ENCODE data around the gene SNX27. TPM values are rescaled to one million over a fixed set of nuclear protein-coding genes. Genes with fewer than 3 reads are reported as not detected.
"Not testable (repeated sequence)": the region's sequence is repeated elsewhere in the genome, so short reads cannot be mapped to it uniquely, and the experiment has no call there.

The SNX27 gene
- total RNA-seq, 4 donors from 2014 or later: 21.9 to 34.3 (median 26.5) TPM

DNA sequence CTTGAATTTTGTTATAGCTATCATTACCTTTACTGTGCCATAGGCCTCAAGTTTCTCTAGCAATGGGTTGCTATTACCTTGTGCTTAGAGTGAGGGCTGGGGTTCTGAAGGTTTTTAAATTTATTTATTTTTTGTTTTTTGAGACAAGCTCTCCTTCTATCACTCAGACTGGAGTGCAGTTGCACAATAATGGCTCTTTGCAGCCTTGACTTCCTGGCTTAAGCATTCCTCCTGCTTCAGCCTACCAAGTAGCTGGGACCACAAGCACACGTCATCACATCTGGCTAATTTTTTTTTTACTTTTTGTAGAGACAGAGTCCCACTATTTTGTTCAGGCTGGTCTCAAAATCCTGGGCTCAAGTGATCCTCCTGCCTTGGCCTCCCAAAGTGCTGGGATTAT is 41.5 kb downstream of the SNX27 start:
- intact Hi-C loops (cut with DNase I; ENCODE audit: low total_unique reads): no loop called here
- WGBS, 2 donors: 65 to 80% methylated on average over 1 of the region's 1 CpG
- TF ChIP-seq, protein P1, sequence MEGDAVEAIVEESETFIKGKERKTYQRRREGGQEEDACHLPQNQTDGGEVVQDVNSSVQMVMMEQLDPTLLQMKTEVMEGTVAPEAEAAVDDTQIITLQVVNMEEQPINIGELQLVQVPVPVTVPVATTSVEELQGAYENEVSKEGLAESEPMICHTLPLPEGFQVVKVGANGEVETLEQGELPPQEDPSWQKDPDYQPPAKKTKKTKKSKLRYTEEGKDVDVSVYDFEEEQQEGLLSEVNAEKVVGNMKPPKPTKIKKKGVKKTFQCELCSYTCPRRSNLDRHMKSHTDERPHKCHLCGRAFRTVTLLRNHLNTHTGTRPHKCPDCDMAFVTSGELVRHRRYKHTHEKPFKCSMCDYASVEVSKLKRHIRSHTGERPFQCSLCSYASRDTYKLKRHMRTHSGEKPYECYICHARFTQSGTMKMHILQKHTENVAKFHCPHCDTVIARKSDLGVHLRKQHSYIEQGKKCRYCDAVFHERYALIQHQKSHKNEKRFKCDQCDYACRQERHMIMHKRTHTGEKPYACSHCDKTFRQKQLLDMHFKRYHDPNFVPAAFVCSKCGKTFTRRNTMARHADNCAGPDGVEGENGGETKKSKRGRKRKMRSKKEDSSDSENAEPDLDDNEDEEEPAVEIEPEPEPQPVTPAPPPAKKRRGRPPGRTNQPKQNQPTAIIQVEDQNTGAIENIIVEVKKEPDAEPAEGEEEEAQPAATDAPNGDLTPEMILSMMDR (IDR thresholded peaks at IDR 0.05): no peak
- TF ChIP-seq POLR2A (IDR thresholded peaks at IDR 0.05): no peak
- H3K4me3 ChIP-seq (ENCODE audit: low read depth, poor library complexity, severe bottlenecking): no peak overlapping the region
- no peak for DNase-seq (ENCODE audit: low spot score in 2 of 2)

DNA sequence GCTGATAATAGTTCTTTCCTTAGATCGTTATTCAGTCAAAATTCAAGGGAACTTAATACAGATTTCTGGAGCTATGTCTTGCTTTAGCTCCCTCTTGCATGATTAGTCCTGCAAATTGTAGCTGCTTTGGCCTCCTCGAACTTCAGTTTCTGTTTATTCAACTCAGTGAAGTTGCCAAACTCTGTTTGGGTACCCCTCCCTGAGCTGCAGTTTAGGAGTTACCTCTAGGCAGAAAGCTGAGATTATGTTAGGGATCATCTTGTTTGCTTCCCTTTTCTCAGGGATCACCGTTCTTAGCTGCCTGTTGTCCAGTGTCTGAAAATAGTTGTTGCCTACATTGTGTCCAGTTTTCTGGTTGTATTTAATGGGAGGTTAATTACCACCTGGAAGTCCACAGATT is 43.5 kb downstream of the SNX27 start:
- WGBS, 2 donors: 74 to 77% methylated on average over 3 of the region's 3 CpGs
- no peak for TF ChIP-seq POLR2A (IDR thresholded peaks at IDR 0.05)
- TF ChIP-seq, protein P1 (IDR thresholded peaks at IDR 0.05): no peak
- intact Hi-C loops (cut with DNase I; ENCODE audit: low total_unique reads): no loop called here

DNA sequence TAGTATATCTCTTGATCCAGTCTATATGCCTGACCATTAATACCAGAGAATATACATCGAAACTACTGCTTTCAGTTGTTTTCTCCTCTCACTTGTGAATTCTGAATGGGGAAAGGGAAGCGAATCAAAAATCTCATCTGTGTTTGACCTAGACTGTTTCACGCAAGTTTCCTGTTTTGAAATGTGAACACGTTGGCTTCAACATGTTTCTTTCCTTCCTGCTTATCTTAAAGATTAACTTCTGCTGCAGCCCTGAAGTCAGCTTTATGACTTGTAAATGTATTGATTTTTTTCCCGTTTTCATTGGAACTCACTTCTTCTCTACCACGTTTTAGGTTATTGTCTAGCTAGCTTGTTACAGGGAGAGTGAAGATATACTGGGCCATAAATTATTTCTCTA is 49.9 kb downstream of the SNX27 start:
- TF ChIP-seq, protein P1 (IDR thresholded peaks at IDR 0.05): no peak
- no peak for TF ChIP-seq POLR2A (IDR thresholded peaks at IDR 0.05)
- WGBS, 2 donors: 75 to 84% methylated on average over 6 of the region's 6 CpGs
- DNase-seq (ENCODE audit: low spot score in 2 of 2): no peak
- no peak overlapping the region for H3K4me3 ChIP-seq (ENCODE audit: low read depth, poor library complexity, severe bottlenecking)
- intact Hi-C loops (cut with DNase I; ENCODE audit: low total_unique reads): no loop called here

More for the DNA sequence above, 43.5 kb downstream of the SNX27 start:
- no peak for DNase-seq (ENCODE audit: low spot score in 2 of 2)
- no peak overlapping the region for H3K4me3 ChIP-seq (ENCODE audit: low read depth, poor library complexity, severe bottlenecking)

DNA sequence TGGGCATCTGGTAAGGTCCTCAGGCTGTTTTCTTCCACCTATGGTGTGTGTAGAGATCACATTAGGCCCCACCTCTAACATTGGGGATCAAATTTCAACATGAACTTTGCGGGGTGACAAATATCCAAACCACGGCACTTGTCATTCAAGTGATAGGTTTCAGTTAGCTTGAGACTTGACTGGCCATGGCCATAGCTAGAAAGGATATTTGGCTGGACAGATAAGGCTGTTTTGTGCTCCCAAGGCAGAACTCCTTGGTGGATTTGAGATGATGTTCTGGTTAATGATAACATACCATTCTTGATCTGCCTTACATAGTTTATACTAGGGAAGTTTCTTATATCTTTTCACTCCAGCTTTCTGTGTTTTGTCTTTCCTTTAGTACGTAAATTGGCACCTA is 56.2 kb downstream of the SNX27 start:
- TF ChIP-seq, protein P1 (IDR thresholded peaks at IDR 0.05): no peak
- TF ChIP-seq POLR2A (IDR thresholded peaks at IDR 0.05): no peak
- intact Hi-C loops (cut with DNase I; ENCODE audit: low total_unique reads): no loop called here
- DNase-seq (ENCODE audit: low spot score in 2 of 2): no peak
- WGBS, 2 donors: 71 to 76% methylated on average over 3 of the region's 3 CpGs
- no peak overlapping the region for H3K4me3 ChIP-seq (ENCODE audit: low read depth, poor library complexity, severe bottlenecking)

DNA sequence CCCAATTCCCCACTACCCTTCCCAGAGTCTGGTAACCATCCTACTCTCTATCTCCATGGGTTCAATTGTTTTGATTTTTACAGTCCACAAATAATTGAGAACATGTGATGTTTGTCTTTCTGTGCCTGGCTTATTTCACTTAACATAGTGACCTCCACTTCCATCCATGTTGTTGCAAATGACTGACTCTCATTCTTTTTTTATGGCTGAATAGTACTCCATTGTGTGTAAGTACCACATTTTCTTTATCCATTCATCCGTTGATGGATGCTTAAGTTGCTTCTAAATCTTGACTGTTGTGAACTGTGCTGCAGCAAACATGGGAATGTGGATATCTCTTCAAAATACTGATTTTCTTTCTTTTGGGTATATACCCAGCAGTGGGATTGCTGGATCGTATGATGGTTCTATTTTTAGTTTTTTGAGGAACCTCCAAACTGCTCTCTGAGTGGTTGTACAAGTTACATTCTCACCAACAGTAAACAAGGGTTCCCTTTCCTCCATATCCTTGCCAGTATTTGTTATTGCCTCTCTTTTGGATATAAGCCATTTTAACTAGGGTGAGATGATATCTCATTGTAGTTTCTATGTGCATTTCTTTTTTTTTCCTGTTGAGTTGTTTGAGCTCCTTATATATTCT is 58.3 kb downstream of the SNX27 start:
- H3K4me3 ChIP-seq (ENCODE audit: low read depth, poor library complexity, severe bottlenecking); intact Hi-C loops (cut with DNase I; ENCODE audit: low total_unique reads); DNase-seq (ENCODE audit: low spot score in 2 of 2): not testable (repeated sequence)
- WGBS, 2 donors: 82 to 85% methylated on average over 2 of the region's 2 CpGs

DNA sequence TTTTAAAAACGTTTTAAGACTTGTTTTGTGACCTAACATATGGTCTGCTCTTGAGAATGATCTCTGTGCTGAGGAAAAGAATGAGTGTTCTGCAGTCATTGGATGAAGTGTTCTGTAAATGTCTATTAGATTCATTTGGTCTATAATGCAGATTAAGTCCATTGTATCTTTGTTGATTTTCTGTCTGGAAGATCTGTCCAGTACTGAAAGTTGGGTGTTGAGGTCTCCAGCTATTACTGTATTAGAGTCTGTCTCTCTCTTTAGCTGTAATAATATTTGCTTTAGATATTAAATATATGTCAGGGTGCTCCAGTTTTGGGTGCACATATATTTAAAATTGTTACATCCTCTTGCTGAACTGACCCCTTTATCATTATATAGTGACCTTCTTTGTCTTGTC is 61.6 kb downstream of the SNX27 start:
- no peak for DNase-seq (ENCODE audit: low spot score in 2 of 2)
- WGBS, 2 donors: 79 to 86% methylated on average over 1 of the region's 1 CpG
- no peak overlapping the region for H3K4me3 ChIP-seq (ENCODE audit: low read depth, poor library complexity, severe bottlenecking)
- intact Hi-C loops (cut with DNase I; ENCODE audit: low total_unique reads): no loop called here
- TF ChIP-seq, protein P1 (IDR thresholded peaks at IDR 0.05): no peak
- no peak for TF ChIP-seq POLR2A (IDR thresholded peaks at IDR 0.05)
